ENCODE data around the gene SEC14L1.

The SEC14L1 gene

DNA sequence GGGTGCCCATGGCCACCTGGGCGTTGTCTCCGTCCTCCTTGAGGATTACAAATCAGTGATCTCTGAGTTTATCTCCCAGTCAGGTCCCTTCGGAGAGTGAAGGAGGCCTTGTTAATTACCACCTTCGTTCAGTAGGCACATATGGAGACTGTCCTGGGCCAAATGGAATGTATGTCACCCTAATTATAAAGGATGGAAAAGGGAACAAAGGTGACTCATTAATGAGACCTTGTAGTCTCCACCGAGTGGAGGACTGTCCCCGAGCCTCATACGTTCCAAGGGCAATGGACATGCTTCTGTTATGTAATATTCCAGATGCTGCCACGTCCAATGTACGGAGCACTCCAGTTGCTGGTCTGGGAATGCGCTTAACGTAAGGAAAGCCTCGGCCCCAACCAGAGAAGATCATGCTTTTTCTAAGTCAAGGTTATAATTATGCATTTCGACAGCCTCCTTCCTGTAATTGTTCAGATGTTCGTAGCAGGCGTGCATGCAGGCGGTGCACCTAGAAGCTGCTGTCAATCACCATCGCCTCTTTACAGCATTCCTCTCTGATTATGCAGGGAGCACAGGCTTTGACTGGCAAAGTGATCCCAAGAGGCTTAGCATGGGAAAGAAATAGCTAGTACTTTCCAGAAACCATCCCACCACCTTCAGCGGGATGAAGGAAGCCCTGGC lies 22.4 kb upstream of the SEC14L1 start:
- H3K4me3 ChIP-seq (ENCODE audit: low read depth in 1 of 2, low read length in 2 of 2), result no peak overlapping the region
- H3K4me2 ChIP-seq (ENCODE audit: insufficient read depth, low read length), result no peak overlapping the region
- no peaks in the 10 kb centered on the region for H3K79me2 ChIP-seq (ENCODE audit: insufficient read depth, low read length)
- H3K27ac ChIP-seq (ENCODE audit: low read length), result no peak overlapping the region
- H3K9me3 ChIP-seq (ENCODE audit: insufficient read depth, low read length, severe bottlenecking), result no peaks in the 10 kb centered on the region
- ATAC-seq (ENCODE audit: insufficient read depth, low read depth), result no peak
- TF ChIP-seq, protein P1, sequence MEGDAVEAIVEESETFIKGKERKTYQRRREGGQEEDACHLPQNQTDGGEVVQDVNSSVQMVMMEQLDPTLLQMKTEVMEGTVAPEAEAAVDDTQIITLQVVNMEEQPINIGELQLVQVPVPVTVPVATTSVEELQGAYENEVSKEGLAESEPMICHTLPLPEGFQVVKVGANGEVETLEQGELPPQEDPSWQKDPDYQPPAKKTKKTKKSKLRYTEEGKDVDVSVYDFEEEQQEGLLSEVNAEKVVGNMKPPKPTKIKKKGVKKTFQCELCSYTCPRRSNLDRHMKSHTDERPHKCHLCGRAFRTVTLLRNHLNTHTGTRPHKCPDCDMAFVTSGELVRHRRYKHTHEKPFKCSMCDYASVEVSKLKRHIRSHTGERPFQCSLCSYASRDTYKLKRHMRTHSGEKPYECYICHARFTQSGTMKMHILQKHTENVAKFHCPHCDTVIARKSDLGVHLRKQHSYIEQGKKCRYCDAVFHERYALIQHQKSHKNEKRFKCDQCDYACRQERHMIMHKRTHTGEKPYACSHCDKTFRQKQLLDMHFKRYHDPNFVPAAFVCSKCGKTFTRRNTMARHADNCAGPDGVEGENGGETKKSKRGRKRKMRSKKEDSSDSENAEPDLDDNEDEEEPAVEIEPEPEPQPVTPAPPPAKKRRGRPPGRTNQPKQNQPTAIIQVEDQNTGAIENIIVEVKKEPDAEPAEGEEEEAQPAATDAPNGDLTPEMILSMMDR (IDR thresholded peaks at IDR 0.05; ENCODE audit: borderline replicate concordance, extremely low read depth, low read length, poor library complexity, severe bottlenecking), result no peak
- TF ChIP-seq EZH2 (IDR thresholded peaks at IDR 0.05; ENCODE audit: borderline replicate concordance, low read depth, low read length, severe bottlenecking), result no peak
- no peak for DNase-seq
- H3K27me3 ChIP-seq (ENCODE audit: insufficient read depth, low read length, poor library complexity), result no peaks in the 10 kb centered on the region
- no peak overlapping the region for H2AFZ ChIP-seq (ENCODE audit: low read depth, low read length)
- no peaks in the 10 kb centered on the region for H3K36me3 ChIP-seq (ENCODE audit: insufficient read depth, low read length)
- H4K20me1 ChIP-seq (ENCODE audit: insufficient read depth, low read length), result no peaks in the 10 kb centered on the region
- H3K4me1 ChIP-seq (ENCODE audit: insufficient read depth, low read length), result no peaks in the 10 kb centered on the region
- no peak overlapping the region for H3K9ac ChIP-seq (ENCODE audit: low read depth, low read length)

DNA sequence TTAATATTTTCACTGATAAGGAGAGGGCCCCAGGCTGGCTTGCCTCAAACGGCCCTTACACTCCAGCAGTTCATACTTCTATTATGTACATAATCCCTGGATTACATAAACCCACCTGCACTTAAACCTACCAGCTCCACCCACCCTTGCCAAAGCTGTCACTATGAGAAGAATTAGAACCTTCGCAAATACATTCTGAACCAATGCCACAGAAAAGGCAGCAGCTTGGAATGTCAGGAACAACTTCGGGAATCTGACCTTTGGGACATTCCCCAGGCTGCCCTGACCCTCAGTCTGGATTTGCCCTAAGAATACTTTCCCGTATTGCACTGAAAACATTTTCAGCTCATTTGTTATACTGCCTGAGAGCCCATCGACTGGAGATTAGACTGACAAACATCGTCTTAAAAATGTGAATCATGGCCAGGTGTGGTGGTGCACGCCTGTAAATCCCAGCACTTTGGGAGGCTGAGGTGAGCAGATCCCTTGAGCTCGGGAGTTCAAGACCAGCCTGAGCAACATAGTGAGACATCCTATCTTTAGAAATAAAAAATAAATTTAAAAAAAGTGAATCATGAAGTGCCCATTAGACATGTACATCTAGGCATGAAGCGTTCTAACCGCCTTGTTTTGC lies 21.0 kb upstream of the SEC14L1 start:
- no peaks in the 10 kb centered on the region for H3K9me3 ChIP-seq (ENCODE audit: insufficient read depth, low read length, severe bottlenecking)
- H3K79me2 ChIP-seq (ENCODE audit: insufficient read depth, low read length), result no peaks in the 10 kb centered on the region
- no peaks in the 10 kb centered on the region for H3K27me3 ChIP-seq (ENCODE audit: insufficient read depth, low read length, poor library complexity)
- H3K27ac ChIP-seq (ENCODE audit: low read length), result no peak overlapping the region
- no peak overlapping the region for H3K4me3 ChIP-seq (ENCODE audit: low read depth in 1 of 2, low read length in 2 of 2)
- H3K4me1 ChIP-seq (ENCODE audit: insufficient read depth, low read length), result no peaks in the 10 kb centered on the region
- no peak overlapping the region for H3K4me2 ChIP-seq (ENCODE audit: insufficient read depth, low read length)
- H2AFZ ChIP-seq (ENCODE audit: low read depth, low read length), result no peak overlapping the region
- no peak overlapping the region for H3K9ac ChIP-seq (ENCODE audit: low read depth, low read length)
- DNase-seq, result no peak
- no peaks in the 10 kb centered on the region for H3K36me3 ChIP-seq (ENCODE audit: insufficient read depth, low read length)
- ATAC-seq (ENCODE audit: insufficient read depth, low read depth), result no peak
- TF ChIP-seq EZH2 (IDR thresholded peaks at IDR 0.05; ENCODE audit: borderline replicate concordance, low read depth, low read length, severe bottlenecking), result no peak
- TF ChIP-seq, protein P1 (IDR thresholded peaks at IDR 0.05; ENCODE audit: borderline replicate concordance, extremely low read depth, low read length, poor library complexity, severe bottlenecking), result no peak
- no peaks in the 10 kb centered on the region for H4K20me1 ChIP-seq (ENCODE audit: insufficient read depth, low read length)

GRCh38 chr17:77120868-77121267 lies 19.9 kb upstream of the SEC14L1 start:
- Histone ChIP-seq H3K27ac (ENCODE audit: low read length) (no peak overlapping the region), H4K20me1 (ENCODE audit: insufficient read depth, low read length) (no peaks in the 10 kb centered on the region), H3K36me3 (ENCODE audit: insufficient read depth, low read length) (no peaks in the 10 kb centered on the region), H2AFZ (ENCODE audit: low read depth, low read length) (no peak overlapping the region), H3K4me3 (ENCODE audit: low read depth in 1 of 2, low read length in 2 of 2) (no peak overlapping the region), H3K4me1 (ENCODE audit: insufficient read depth, low read length) (no peaks in the 10 kb centered on the region), H3K79me2 (ENCODE audit: insufficient read depth, low read length) (no peaks in the 10 kb centered on the region), H3K27me3 (ENCODE audit: insufficient read depth, low read length, poor library complexity) (no peaks in the 10 kb centered on the region), H3K9me3 (ENCODE audit: insufficient read depth, low read length, severe bottlenecking) (no peaks in the 10 kb centered on the region), H3K9ac (ENCODE audit: low read depth, low read length) (no peak overlapping the region), H3K4me2 (ENCODE audit: insufficient read depth, low read length) (no peak overlapping the region)
- DNase-seq (no peak), ATAC-seq (ENCODE audit: insufficient read depth, low read depth) (no peak)
- TF ChIP-seq, protein P1 (IDR thresholded peaks at IDR 0.05; ENCODE audit: borderline replicate concordance, extremely low read depth, low read length, poor library complexity, severe bottlenecking), result no peak
- TF ChIP-seq EZH2 (IDR thresholded peaks at IDR 0.05; ENCODE audit: borderline replicate concordance, low read depth, low read length, severe bottlenecking), result no peak
